ENCODE data around the gene METTL24.

Gene METTL24

GRCh38 chr6:110233770-110234374 is 124.3 kb downstream of the METTL24 start:
- no peak for TF ChIP-seq CTCF (IDR thresholded peaks at IDR 0.05; ENCODE audit: low read depth, low read length, missing control alignments)
- no peak overlapping the region for H3K4me3 ChIP-seq (ENCODE audit: low read depth, low read length)
- DNase-seq (ENCODE audit: low read depth) = peak; percentile 35

- TF ChIP-seq CTCF (IDR thresholded peaks at IDR 0.05; ENCODE audit: low read depth, low read length, missing control alignments) = no peak
- no peak overlapping the region for H3K4me3 ChIP-seq (ENCODE audit: low read depth, low read length)
These were observed 125.7 kb downstream of the METTL24 start for GRCh38 chr6:110232450-110232849.

GRCh38 chr6:110226261-110226660 is 131.9 kb downstream of the METTL24 start:
- DNase-seq (ENCODE audit: low read depth) = no peak
- no peak for TF ChIP-seq CTCF (IDR thresholded peaks at IDR 0.05; ENCODE audit: low read depth, low read length, missing control alignments)
- no peak overlapping the region for H3K4me3 ChIP-seq (ENCODE audit: low read depth, low read length)

More at GRCh38 chr6:110232450-110232849, 125.7 kb downstream of the METTL24 start:
- DNase-seq (ENCODE audit: low read depth) = no peak

- TF ChIP-seq CTCF (IDR thresholded peaks at IDR 0.05; ENCODE audit: low read depth, low read length, missing control alignments) = no peak
- no peak for DNase-seq (ENCODE audit: low read depth)
- H3K4me3 ChIP-seq (ENCODE audit: low read depth, low read length) = no peak overlapping the region
These were observed 136.4 kb downstream of the METTL24 start for GRCh38 chr6:110221738-110222137.

GRCh38 chr6:110217266-110217665 is 140.9 kb downstream of the METTL24 start:
- DNase-seq (ENCODE audit: low read depth) = no peak
- TF ChIP-seq CTCF (IDR thresholded peaks at IDR 0.05; ENCODE audit: low read depth, low read length, missing control alignments) = no peak
- H3K4me3 ChIP-seq (ENCODE audit: low read depth, low read length) = no peak overlapping the region

GRCh38 chr6:110216140-110216539 is 142.0 kb downstream of the METTL24 start:
- DNase-seq (ENCODE audit: low read depth) = no peak
- H3K4me3 ChIP-seq (ENCODE audit: low read depth, low read length) = no peak overlapping the region
- no peak for TF ChIP-seq CTCF (IDR thresholded peaks at IDR 0.05; ENCODE audit: low read depth, low read length, missing control alignments)

GRCh38 chr6:110214338-110214737 is 143.8 kb downstream of the METTL24 start:
- DNase-seq (ENCODE audit: low read depth) = no peak
- H3K4me3 ChIP-seq (ENCODE audit: low read depth, low read length) = no peak overlapping the region
- TF ChIP-seq CTCF (IDR thresholded peaks at IDR 0.05; ENCODE audit: low read depth, low read length, missing control alignments) = no peak

All from GM12864 (cell line).